ENCODE measurements around the gene ATP8A2.

Gene ATP8A2

DNA sequence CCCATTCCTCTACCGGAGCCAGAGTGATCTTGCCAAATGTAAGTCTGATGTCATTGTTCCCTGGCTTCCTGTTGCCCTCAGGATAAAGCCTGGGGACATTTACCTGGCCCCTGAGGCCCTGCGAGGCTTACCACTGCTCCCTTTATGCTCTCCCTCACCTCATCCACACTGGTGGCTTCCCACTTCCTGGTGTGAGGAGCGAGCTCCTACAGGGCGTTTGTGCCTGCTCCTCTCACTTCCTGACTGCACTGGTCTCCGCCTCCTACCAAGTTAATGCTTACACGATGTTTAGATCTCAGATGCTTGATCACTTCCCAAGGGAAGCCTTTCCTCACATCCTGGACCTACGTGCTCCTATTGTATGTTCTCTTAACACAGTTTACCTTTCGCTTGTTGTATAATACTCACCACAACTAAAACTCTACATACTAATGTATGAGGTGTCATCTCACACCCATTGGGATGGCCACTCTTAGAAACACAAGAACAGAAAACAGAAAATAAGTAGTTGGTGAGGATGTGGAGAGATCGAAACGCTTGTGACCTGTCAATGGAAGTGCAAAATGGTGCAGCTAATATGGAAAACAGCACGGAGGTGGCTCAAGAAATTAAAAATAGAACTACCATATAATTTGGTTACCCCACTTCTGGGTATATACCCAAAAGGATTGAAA lies 502.4 kb downstream of the ATP8A2 start:
- DNase-seq (ENCODE audit: low read depth in 1 of 2, low spot score in 1 of 2) = no peak

DNA sequence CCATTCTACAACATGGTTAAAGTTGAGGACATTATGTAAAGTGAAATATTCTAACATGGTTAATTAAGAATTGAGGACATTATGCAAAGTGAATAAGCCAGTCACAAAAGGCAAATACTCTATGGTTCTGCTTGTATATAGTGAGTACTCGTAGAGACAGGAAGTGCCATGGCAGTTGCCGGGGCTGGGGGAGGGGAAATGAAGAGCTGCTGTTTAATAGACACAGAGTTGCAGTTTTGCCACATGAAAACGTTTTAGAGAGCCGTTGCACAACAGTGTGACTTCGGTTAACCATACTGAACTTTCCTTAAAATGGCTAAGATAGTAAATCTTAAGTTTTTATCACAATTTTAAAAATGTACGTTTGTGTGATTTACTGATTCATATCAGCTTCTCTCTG lies 503.1 kb downstream of the ATP8A2 start:
- DNase-seq (ENCODE audit: low read depth in 1 of 2, low spot score in 1 of 2) = peak in 1 of 2 donors; percentile 30

DNA sequence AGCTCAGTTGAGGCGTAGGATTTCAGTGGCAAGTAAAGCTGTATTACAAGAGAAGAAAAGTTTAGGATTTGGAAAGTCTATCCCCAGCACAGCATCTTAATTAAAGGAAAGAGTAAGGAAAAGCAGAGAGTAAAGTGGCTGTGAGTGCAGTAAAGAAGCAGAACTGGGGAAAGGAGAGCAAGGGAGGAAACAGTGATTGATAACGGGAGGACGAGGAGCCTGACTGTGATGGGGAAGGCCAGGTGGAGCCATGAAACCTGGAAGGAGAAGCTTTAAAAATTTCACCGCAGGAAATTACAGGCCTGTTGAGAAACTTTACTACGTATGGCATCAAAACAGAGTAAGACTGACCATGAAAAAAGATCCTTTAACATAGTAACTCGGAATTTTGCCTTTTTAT lies 504.5 kb downstream of the ATP8A2 start:
- no peak for DNase-seq (ENCODE audit: low read depth in 1 of 2, low spot score in 1 of 2)

DNA sequence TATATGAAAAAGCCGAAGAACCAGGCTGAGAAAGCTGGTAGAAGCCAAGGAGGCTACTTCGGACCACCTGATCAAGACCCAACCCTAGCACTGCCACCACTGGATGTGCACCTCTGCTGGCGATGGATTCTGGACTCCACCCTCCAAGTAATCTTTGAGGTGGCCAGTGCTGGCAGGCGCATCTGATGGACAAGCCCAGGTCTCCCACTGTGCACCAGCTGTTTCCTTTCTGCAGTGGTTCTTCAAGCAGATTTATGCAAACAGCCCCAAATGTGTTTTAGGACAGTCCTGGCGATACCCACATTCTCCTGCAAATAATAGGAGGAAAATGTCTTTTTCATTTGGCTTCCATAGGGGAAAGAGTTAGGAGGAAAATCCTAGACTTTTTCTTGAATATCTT lies 507.7 kb downstream of the ATP8A2 start:
- no peak for DNase-seq (ENCODE audit: low read depth in 1 of 2, low spot score in 1 of 2)

DNA sequence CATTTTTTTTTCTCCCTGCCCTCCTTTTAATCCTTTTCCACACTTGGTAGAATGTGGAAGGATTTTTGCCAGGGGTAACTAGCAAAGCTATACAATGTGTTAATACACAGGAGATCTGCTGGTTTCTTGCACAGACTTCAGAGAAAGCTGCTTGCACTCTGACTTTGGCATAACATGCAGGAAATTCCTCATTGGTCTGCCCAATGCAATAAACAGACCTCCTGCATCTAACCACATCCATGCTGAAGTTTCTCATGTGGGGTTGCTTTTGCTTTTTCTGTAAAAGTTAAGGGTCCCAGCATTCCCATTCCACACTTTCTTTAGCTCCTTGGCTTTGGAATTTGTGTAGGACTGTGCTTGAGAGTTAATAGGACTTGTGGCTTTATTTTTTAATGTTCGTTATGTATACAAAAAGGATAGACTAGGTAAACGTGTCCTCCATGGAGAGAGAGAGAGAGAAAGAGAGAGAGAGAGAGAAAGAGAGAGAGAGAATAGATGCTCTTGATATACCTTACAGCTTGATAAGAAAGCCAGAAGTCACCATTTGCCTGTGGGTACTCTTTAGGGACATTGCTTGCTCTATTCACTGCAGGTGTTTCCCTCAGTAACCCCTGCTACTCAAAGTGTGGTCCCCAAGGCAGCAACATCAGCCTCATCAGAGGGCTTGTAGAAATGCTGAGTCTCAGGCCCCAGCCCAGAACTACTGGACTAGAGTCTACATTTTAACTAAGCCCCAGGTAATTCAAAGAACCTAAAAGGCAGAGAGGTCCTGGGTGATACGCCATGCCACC lies 509.6 kb downstream of the ATP8A2 start:
- DNase-seq (ENCODE audit: low read depth in 1 of 2, low spot score in 1 of 2) = no peak

DNA sequence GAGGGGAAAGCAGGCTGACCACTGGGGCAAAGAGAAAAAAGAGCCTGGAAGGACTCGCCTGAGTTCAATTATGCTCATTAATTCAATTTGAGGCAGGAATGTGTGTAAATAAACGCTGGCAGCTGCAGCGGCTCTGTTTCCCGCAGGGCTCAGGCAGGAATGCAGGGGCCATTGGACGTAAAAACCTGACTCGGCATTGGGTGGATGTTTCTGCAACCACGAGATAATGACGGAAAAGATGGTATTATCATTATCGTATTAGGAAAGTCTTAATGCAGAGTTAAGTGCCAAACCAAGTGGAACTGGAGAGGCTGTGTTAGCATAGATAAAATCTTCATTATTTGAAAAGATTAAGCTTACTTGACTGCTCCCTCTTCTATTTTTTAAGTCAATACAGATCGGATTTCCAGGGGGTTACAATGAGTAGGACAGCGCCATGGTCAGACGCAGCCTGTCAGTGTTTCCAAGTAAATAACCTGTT lies 510.2 kb downstream of the ATP8A2 start:
- DNase-seq (ENCODE audit: low read depth in 1 of 2, low spot score in 1 of 2) = no peak

DNA sequence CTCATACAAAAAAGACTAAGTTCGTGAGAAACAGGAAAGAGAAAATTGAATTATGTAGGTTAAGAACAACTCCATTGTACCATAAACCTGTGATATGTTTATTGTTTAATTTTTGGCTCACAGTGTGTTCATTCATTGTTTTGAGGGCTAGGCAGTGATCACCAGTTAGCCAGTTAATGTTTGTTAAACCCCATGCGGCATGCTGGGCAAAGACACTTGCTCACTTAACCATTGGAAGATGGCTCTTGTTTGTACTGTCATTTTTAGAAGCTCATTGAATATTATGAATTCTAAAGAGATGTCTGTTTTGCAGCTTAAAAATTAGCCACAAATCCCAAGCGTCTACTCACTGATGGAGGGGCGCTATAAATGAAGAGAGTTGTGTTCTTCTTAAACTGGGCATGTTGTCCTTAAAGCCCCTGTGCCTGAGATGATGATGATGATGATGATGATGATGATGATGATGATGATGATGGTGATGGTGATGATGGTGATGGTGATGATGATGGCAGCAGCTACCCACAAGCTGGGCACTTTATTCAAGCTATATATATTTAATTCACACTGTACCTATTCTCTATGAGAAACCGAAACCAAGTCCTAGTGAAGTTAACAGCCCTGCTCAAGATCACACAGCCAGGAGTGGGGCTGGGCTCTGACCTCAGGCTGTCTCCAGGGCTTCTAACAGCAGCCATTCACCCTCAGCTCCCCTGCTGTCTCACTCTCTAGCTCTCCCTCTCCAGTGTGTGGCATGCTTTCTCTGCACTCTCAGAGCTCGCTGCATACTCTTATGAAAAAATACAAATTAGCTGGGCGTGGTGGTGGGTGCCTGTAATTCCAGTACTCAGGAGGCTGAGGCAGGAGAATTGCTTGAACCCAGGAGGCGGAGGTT lies 510.9 kb downstream of the ATP8A2 start:
- no peak for DNase-seq (ENCODE audit: low read depth in 1 of 2, low spot score in 1 of 2)

DNA sequence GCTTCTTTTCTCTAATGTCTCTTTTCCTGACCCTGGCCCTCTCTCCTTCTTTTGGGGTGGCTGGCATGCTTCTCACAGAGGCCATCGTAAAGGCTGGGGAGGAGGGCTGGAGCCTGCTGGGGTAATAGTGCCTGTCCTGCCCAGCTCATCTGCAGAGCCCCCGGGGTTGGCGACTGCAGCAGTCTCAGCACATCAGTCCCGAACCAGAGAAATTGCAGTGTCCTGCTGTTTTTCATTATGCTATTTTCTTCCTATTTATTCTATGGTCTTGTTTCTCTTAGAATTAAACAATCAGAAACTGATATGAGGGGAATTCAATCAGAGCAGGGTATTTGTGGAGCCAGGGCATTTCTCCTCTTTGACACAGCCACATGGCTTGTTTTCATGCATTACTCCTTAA lies 513.6 kb downstream of the ATP8A2 start:
- DNase-seq (ENCODE audit: low read depth in 1 of 2, low spot score in 1 of 2) = no peak

DNA sequence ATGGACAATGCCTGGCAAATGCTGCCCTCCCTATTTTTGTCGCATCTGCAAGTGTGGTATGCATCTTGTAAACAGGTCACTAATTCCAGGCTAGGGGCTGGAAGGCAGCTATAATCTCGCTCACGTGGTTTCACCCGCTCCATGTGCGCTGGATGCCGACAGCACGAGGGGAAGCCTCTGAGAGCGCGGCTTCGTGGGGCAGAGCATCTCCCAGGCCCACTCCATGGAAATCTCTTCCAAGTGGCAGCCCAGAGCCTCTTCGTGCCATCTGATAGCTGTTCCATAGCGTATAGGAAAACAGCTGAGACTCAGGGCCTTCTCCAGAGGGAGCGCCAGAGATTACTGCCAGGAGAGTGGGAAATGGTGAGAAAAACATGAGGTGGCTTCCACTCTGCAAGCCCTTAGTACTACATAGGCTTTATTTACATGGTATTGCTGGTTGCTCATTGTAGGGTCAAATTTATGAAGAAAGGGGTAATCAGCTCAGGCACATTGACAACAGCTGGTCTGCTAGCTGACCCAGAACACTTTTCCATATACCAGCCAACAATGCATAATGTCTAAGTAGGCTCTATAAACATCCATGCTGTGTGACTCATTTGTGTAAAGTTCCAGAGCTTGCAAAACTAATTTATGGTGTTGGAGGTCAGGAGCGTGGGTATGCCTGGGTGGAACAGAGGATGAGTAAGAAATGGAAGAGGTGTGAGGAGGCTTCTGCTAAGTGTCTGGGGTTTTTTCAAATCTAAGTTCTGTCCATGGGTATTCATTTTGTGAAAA lies 514.9 kb downstream of the ATP8A2 start:
- peak in 1 of 2 donors; percentile 23 for DNase-seq (ENCODE audit: low read depth in 1 of 2, low spot score in 1 of 2)

DNA sequence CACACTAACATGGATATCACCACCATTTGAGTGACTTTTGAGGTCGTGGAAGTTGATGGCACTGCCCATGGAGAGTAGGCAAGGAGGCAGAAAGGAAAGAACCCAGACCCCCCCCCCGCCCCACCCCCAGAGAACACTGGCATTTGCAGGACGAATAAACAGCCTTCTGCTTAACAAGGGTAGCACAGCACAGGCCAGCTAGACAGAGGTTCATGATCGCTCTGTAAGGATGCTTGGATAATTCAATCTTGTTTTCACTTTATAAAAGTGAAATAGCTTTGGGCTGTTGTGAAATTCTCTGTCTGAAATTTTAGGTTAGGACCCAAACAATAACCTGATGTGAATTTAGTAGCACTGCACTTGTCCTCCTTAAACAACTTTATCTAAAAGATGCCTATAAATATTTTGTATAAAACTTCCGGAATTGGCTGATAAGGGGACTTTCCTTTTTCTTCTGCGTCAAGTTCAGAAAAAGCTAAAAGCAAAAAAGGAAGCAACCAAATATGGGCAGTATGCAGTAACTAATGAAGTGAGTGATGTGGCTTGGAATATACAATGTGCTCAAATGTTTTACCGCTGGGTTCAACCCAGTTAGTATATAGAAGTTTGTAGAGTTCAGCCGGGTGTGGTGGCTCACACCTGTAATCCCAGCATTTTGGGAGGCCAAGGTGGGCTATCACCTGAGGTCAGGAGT lies 516.3 kb downstream of the ATP8A2 start:
- no peak for DNase-seq (ENCODE audit: low read depth in 1 of 2, low spot score in 1 of 2)

DNA sequence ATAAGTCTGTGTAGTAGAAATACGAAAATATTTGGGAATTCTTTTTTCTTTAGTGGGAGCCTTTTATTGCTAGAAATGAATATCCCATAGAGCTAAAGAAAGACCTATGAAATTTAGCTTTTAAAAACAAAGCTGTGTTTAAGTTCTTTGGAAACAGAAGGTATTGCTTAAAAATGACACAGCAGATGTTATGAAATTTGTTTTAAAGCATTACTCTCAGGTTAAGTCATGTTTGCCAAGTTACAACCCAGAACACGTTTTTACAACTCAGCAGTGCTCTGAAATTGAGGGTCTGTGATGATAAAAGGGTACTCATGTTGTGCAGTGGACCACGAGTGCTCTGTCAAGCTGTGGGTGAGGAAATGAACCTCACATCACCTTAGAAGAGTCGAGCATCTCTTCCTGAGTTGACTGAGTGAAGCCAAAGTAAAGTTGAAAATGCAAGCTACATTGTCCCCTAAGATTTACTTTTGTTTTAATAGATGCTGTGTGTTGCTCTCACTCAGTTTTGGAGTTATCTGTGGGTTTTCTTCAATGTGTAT lies 519.0 kb downstream of the ATP8A2 start:
- no peak for DNase-seq (ENCODE audit: low read depth in 1 of 2, low spot score in 1 of 2)

DNA sequence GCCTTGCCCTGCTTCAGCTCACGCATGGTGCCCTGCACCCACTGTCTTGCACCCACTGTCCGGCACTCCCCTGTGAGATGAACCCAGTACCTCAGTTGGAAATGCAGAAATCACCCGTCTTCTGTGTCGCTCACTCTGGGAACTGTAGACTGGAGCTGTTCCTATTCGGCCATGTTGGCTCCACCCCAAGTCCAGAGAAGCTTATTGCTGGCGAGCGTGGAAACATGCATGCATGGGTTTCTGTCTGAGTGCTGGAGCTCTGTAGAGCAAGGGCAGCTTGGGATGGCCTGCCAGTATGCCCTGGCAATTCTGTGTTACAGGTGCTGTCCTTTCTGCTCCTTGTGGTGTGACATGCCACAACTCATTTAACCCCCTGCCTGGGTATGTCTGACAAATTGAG lies 527.2 kb downstream of the ATP8A2 start:
- DNase-seq (ENCODE audit: low read depth in 1 of 2, low spot score in 1 of 2) = no peak

DNA sequence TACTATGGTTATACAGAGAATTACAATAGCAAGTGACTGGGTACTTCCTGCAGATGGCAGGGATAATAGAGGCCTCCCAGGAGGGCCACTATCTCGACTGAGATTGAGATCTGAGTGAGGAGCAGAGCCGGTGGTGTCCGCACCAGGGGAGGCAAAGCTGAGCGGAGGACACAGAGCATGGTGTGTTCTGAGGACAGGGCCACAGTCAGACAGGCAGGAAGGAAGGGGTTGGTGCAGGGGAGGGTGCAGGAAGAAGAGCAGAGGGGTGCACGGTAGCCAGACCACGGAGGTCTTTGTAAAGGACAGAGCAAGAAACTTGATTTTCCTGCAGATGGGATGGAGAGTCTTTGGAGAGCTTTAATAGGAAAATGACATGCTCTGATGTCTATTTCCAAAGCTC lies 527.7 kb downstream of the ATP8A2 start:
- no peak for DNase-seq (ENCODE audit: low read depth in 1 of 2, low spot score in 1 of 2)

DNA sequence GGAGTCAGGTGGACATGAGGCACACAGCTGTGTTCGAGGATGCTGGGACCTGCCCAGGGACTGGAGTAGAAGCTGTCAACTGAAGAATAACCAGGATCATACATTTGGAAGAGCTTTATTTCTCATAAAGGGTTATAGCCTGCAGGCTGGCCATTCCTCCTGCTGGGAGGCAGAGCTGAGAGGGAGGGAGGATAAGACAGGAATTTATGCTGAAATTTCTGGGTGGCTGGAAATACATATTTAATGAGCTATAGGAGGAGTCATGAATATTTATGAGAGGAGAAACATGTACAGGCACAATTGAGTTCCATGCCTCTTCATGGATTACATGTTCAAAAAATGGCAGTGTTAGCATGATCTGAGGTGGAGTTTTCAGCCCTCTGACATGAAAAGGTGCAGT lies 528.2 kb downstream of the ATP8A2 start:
- DNase-seq (ENCODE audit: low read depth in 1 of 2, low spot score in 1 of 2) = no peak

DNA sequence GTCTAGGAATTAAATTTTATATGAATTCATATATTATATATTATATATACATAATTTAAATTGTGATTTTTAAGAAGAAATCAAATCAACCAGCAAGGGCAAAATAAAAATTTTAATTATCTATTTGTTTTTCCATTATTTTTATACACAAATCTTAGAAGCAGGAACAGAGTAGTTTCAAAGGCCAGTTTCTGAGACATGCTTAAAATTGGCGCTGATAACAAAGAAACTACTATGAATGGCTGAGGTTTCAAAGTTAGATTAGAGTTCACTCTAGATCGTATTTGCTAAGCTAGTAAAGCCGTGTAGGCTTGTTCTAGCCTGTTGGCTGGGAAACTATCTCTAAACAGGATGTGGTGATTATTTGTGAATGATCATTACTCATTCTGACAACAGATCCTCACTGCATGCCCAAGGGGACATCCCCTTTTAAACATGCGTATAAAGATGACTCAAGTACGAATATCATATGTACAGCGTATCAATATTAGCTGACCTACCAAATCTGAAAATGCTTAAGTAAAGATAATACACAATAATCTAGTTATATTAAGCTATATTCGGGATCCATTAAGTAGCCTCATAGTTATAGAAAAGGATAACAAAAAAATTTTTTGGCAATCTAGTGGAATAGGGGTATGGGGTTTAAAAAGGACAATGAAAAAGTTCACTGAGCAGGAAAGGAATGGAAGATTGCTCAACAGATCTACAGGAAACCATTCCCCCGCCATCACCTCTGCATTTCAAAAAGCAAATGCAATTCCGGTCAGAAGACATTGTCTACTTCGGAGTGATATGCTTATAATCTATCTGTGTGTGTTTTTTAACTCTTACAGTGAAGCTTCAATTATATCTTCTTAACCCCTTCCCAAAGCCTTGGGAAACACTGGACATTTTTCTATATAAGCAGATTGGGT lies 529.9 kb downstream of the ATP8A2 start:
- DNase-seq (ENCODE audit: low read depth in 1 of 2, low spot score in 1 of 2) = peak in 1 of 2 donors; percentile 49

DNA sequence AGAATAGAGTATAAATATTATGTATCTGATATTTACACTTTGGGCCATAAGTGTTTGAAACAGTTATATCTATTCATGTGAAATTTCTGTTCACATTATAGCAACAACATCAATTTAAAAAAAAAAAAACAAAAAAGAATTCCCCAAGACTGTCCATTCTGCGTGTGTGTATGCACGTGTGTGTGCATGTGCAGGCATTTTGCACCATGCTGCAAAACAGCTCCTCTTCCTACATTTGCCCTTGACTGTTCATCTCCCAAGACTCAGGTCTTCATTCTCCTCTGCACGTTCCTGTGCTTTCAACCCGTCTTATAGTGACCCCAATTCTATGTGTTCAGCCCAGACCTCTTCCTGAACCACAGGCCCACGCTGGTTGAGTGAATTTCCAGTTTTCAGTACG lies 530.7 kb downstream of the ATP8A2 start:
- DNase-seq (ENCODE audit: low read depth in 1 of 2, low spot score in 1 of 2) = no peak

DNA sequence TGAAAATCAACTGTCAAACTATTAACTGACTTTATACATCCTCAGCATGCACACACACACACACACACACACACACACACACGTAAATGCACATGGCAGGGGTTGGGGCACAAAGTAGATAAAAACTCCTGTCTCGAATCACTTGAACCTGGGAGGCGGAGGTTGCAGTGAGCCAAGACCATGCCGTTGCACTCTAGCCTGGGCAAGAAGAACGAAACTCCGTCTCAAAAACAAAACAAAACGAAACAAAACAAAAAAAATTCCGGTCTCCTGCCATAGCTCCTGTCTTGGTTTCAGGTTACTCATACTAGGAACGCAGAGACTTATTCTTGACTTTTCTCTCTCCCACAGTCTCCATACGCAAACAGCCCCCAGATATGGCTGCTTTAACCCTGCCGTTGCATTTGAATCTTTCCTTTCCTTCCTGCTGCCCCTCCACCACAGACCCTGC lies 531.1 kb downstream of the ATP8A2 start:
- DNase-seq (ENCODE audit: low read depth in 1 of 2, low spot score in 1 of 2) = no peak

DNA sequence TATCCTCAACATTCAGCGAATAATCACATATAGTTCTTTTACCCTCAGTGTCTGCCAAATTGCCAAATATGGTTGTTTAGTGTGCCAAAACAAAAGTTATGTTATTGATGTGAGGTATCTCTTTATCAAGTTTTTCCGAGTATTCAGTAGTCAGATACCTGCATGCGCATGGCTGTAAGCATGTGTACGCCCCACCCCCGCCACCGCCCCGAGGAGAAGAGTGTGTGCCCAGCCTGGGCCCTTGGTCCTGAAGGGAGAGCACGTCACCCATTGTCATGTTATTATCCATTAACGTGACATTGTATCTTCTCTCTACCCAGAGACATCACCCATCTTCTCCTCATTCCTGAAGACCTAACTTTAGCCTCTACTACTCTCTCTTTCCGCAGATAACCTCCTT lies 533.1 kb downstream of the ATP8A2 start:
- DNase-seq (ENCODE audit: low read depth in 1 of 2, low spot score in 1 of 2) = no peak

DNA sequence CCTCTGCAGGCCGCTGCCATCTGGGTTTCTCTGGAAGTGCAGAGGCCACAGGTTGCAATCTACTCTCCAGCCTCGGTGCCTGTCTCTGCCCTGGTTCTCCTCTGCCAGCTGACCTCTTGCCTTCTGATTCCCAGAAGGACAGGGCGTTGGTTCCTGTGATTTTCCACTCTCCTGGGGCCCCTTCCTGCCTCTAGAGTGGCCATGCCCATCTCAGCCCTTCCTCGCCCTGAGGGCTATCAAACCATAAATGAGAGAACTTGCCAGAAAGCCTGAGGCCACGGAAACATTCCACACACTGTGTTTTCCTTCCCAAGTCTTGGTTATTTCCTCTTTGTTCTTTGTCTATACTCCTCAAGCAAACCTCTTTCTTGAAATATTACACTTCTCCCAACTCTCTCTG lies 533.8 kb downstream of the ATP8A2 start:
- DNase-seq (ENCODE audit: low read depth in 1 of 2, low spot score in 1 of 2) = no peak

Measured in activated CD4-positive, alpha-beta T cell treated with anti-CD3 and anti-CD28 coated beads, Interleukin-2, amount 50 U/mL, for 24 hours (primary cell).